ENCODE results near the gene PCSK7. TPM values are rescaled to one million over a fixed set of nuclear protein-coding genes. Genes with fewer than 3 reads are reported as not detected.

The PCSK7 gene
- total RNA-seq, 2 experiments from 2014 or later = 97.6 to 97.9 TPM

DNA sequence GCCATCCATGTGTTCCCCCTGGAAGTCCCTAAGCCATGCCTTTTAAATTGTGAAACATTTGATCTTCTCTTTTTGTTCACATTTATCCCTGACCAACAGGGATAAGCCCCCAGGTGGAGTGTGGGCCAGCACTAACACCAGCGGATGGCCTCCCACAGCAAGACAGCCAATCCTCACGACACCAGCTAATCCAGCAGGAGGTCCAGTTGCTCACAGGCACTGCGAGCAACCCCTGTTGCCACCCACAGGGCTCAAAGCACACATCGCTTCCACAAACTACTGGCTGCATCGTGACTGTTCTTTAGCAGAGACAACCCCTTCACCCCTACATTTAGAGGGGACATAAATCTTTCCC lies 2.0 kb downstream of the PCSK7 start:
- CTCF ChIA-PET = interaction anchor here (0.6 to 4.7 kb wide), 9 partner anchors 11 to 483 kb away, joined by 3 to 27 read pairs (median 5); partner anchors contain the start of genes CEP164, PAFAH1B2 and SIDT2
- no peak for DNase-seq
- peaks cover 35% of the 10 kb centered on the region for H3K36me3 Mint-ChIP-seq (ENCODE audit: low read depth)
- no peaks in the 10 kb centered on the region for H3K27me3 Mint-ChIP-seq (ENCODE audit: low read depth)
- H3K9me3 Mint-ChIP-seq = no peaks in the 10 kb centered on the region
- peak overlapping the region; percentile 99 for H3K27ac Mint-ChIP-seq
- peaks cover 43% of the 10 kb centered on the region for H3K4me1 Mint-ChIP-seq (ENCODE audit: low read depth)
- peak overlapping the region; percentile 95 for H3K4me3 Mint-ChIP-seq
- intact Hi-C loops (cut with micrococcal nuclease) = loop anchor here (1.0 to 5.0 kb wide), 10 partner anchors 52 to 992 kb away; partner anchors contain the start of genes CEP164, PAFAH1B2, SIDT2 and ZPR1

DNA sequence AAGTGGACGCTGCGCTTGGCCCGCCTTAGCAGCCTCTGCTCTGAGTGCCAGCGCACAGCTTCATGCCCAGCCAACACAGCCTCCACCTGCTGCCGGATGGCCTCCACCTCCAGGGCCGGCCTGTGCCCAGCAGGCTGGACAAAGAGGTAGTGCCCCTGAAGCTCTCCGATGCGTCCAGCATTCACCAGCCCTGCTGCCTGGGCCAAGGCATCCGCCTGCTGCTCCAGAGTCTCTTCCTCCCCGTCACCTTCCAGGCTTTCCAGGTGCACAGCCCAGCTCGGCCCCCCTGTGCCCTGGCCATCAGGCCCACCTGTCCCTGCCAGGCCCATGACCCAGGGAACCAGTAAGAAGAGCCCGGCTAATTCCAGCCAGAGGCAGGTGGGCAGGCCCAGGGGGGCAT lies 2.5 kb downstream of the PCSK7 start:
- CTCF ChIA-PET = interaction anchor here (0.6 to 4.7 kb wide), 4 partner anchors 11 to 483 kb away, joined by 3 to 27 read pairs (median 14); partner anchors contain the start of gene SIDT2
- Mint-ChIP-seq H3K27ac (peak overlapping the region; percentile 99), H3K4me3 (peak overlapping the region; percentile 95), H3K9me3 (no peaks in the 10 kb centered on the region), H3K4me1 (ENCODE audit: low read depth) (peaks cover 42% of the 10 kb centered on the region), H3K27me3 (ENCODE audit: low read depth) (no peaks in the 10 kb centered on the region), H3K36me3 (ENCODE audit: low read depth) (peaks cover 40% of the 10 kb centered on the region)
- DNase-seq = no peak
- intact Hi-C loops (cut with micrococcal nuclease) = no loop called here

GRCh38 chr11:117228091-117228490 lies 3.8 kb downstream of the PCSK7 start:
- Mint-ChIP-seq H3K4me3 (no peak overlapping the region), H3K36me3 (ENCODE audit: low read depth) (peaks cover 50% of the 10 kb centered on the region), H3K27ac (peak overlapping the region; percentile 44), H3K4me1 (ENCODE audit: low read depth) (peaks cover 31% of the 10 kb centered on the region), H3K9me3 (no peaks in the 10 kb centered on the region), H3K27me3 (ENCODE audit: low read depth) (no peaks in the 10 kb centered on the region)
- CTCF ChIA-PET = interaction anchor here (0.7 to 4.7 kb wide), 4 partner anchors 9 to 392 kb away, joined by 4 to 27 read pairs (median 18); partner anchors contain the start of genes APOA1 and SIDT2
- no peak for DNase-seq
- intact Hi-C loops (cut with micrococcal nuclease) = no loop called here

DNA sequence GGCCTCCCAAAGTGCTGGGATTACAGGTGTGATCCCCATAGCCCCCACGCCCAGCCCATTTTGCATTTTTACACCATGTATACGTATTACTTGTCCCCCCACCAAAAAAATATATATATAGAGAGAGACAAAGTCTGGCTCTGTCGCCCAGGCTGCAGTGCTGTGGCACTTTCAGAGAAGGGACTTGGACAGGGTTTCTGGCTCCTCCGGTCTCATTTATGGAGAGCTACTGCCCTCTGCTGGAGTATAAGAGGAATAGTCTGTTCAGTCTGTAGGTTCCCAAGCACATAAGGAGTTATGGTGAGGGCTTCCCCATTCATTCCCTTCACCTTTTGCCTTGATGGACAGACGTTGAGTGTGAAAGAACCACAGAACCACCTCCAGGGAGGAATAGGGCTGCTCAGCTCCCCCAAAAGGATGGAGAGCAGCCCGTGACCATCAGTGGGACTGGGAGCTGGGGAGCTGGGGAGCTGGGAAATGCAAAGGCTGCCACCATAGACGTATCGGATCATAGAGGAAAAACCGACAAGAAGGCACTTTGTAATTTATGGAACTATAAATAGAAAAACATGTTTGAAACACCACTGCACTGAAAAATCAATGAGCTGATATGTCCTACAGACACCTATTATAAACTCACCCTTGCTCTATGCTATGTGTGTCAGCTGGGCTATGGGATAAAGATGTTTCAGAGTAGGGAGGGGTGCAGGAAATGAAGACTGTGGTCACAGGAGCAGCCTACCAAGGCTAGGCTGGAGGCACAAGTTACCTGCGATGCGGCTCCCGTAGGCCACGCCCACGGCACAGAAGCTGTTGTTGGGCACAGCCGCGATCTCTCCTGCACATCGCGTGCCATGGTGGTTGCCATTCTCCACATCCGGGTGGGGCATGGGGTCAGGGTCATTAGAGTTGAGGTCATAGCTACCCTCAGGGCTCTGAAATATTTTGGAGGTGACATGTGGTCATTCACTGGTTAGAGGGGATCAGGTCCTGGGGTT lies 5.2 kb downstream of the PCSK7 start:
- Mint-ChIP-seq H3K4me1 (ENCODE audit: low read depth) (peaks cover 31% of the 10 kb centered on the region), H3K27me3 (ENCODE audit: low read depth) (no peaks in the 10 kb centered on the region), H3K9me3 (no peaks in the 10 kb centered on the region), H3K27ac (no peak overlapping the region), H3K36me3 (ENCODE audit: low read depth) (peaks cover 56% of the 10 kb centered on the region), H3K4me3 (no peak overlapping the region)
- peak; percentile 53 for DNase-seq
- intact Hi-C loops (cut with micrococcal nuclease) = loop anchor here (1.0 to 2.0 kb wide), 3 partner anchors 45 to 494 kb away; no protein-coding TSS in a partner anchor
- CTCF ChIA-PET = interaction anchor here (0.6 to 5.6 kb wide), 23 partner anchors 8 to 492 kb away, joined by 3 to 72 read pairs (median 4); partner anchors contain the start of genes APOA1, CEP164, PAFAH1B2 and SIDT2

GRCh38 chr11:117225553-117226170 lies 6.2 kb downstream of the PCSK7 start:
- Mint-ChIP-seq H3K36me3 (ENCODE audit: low read depth) (peaks cover 59% of the 10 kb centered on the region), H3K9me3 (no peaks in the 10 kb centered on the region)
- intact Hi-C loops (cut with micrococcal nuclease) = loop anchor here (1.0 to 2.0 kb wide), 3 partner anchors 44 to 493 kb away; no protein-coding TSS in a partner anchor

DNA sequence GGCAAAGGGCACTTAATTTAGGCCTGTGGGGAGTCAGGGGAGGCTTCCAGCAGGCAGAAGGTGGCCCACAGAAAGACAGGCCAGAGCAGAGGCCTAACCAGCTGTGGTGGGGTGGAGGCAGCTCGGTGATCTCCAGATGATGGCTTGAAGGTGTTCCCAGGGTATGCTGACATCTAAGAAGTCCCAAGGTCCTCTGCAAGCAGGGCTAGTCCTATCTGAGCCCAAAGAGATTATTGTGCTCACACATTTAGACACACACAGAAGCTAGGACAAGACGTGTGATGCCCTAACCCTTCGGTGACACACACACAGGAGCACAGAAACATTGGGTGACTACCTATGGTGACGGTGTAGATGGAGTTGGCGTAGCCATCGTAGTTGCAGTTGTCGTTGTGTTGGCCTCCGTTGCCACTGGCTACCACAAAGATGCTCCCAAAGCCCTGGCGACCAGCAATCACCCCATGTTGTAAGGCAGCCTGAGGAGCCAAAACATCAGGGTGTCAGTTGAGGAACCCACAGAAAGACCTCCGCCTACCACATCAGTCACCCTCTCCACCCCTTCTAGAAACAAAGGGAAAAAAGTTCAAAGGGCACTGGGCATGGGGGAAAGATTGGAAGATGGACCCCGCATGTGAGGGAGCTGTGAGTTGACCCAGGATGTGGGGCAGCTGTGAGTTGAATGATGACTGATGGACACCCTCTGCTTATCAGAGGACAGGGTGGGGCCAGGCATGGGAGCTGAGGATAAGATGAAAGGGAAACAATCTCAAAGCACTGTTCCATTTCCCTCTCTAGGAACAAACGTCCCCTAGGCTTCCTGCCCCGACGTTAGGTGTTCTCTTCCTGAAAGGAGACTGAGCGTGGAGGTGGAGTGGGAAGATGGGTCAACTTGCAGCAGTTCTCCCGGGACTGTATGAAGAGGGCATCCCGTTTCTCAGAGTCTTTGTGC lies 7.9 kb downstream of the PCSK7 start:
- Mint-ChIP-seq H3K27me3 (ENCODE audit: low read depth) (no peaks in the 10 kb centered on the region), H3K9me3 (no peaks in the 10 kb centered on the region), H3K36me3 (ENCODE audit: low read depth) (peaks cover 52% of the 10 kb centered on the region), H3K4me3 (no peak overlapping the region), H3K4me1 (ENCODE audit: low read depth) (peaks cover 15% of the 10 kb centered on the region), H3K27ac (peak overlapping the region; percentile 41)
- intact Hi-C loops (cut with micrococcal nuclease) = no loop called here
- CTCF ChIA-PET = interaction anchor here (1.5 to 5.6 kb wide), 2 partner anchors 13 to 43 kb away, joined by 3 to 72 read pairs; partner anchors contain the start of gene SIDT2
- DNase-seq = no peak

More at GRCh38 chr11:117225553-117226170, 6.2 kb downstream of the PCSK7 start:
- Mint-ChIP-seq H3K27me3 (ENCODE audit: low read depth) (no peaks in the 10 kb centered on the region), H3K27ac (no peak overlapping the region), H3K4me3 (no peak overlapping the region), H3K4me1 (ENCODE audit: low read depth) (peaks cover 31% of the 10 kb centered on the region)
- CTCF ChIA-PET = interaction anchor here (0.6 to 5.6 kb wide), 15 partner anchors 10 to 490 kb away, joined by 3 to 72 read pairs (median 5); partner anchors contain the start of genes APOA1 and SIDT2
- no peak for DNase-seq

DNA sequence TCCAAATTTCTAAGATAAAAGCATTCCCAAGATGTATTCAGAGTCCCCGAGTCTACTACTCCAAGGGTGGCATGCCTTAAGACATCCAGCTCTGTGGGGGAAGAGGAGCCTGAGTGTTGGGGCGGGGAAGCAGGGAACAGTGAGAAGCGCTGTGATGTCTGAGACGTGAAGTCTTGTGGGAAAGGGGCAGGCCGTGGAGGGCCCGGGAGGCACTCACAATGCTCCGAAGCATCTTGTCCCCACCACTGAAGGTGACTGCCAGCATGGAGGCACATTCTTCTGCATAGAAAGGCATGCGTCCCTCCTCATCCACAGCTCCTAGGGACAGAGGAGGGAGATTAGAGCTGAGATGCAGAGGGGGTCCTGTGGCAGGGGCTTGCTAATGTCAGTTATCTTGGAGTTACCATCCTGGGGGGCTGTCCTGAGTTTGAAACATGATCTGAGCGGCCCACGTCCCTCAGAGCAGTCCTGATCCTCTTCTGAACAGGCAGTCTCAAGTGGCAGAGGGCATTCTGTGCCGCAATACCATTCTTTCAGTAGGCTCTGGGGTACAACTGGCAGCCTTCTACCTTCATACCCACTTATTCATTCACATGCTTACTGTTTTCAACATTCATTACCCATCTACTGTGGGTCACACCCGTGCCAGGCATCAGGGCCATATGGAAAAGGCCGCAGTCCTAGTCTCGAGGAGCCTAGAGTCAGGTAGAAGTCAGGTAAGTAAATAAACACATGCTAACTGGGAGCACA lies 8.7 kb downstream of the PCSK7 start:
- Mint-ChIP-seq H3K4me1 (ENCODE audit: low read depth) (peaks cover 9% of the 10 kb centered on the region), H3K9me3 (no peaks in the 10 kb centered on the region), H3K27ac (no peak overlapping the region), H3K36me3 (ENCODE audit: low read depth) (peaks cover 51% of the 10 kb centered on the region), H3K4me3 (no peak overlapping the region), H3K27me3 (ENCODE audit: low read depth) (no peaks in the 10 kb centered on the region)
- no peak for DNase-seq
- CTCF ChIA-PET = interaction anchor here (5.6 kb wide), 1 partner anchor 42 kb away, joined by 72 read pairs; the partner anchor contains the start of gene SIDT2
- intact Hi-C loops (cut with micrococcal nuclease) = no loop called here

DNA sequence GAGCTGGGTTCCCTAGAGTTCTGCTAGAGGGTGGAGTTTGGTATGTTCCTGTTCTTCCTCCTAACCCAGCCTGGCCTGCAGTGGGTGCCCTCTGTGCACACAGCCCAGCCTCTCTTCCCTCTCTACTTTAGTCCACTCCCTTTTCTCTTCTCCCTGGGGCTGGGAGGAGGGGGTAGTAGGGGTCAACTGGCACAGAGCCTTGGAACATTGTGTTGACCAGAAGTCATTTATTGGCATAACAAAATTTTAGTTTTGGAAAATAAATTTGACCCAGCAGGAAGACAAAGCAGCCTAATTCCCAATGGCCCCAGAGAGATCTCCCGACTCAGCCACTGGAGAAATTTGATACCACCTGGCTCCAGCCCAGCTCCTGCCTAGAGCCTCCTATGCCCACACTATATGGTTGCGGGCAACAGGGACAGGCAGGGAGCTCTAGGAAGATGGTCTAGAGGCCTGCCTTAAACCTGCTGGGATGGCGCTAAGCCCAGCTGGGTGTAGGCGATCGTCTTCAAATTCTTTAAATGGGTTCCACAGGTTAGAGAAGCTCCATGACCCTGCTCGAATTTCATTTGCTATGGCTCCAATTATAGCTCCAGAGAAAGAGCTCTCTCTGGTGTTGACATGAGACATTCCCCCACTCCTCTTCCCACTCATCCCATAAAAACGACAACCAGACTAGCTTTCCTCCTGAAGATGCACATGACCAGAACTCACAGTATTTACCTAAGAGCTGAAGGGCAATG lies 9.9 kb downstream of the PCSK7 start:
- no peak for DNase-seq
- intact Hi-C loops (cut with micrococcal nuclease) = no loop called here
- Mint-ChIP-seq H3K4me1 (ENCODE audit: low read depth) (peaks cover 7% of the 10 kb centered on the region), H3K4me3 (no peak overlapping the region), H3K9me3 (no peaks in the 10 kb centered on the region), H3K27me3 (ENCODE audit: low read depth) (no peaks in the 10 kb centered on the region), H3K36me3 (ENCODE audit: low read depth) (peaks cover 58% of the 10 kb centered on the region), H3K27ac (no peak overlapping the region)
- CTCF ChIA-PET = interaction anchor here (5.6 kb wide), 1 partner anchor 41 kb away, joined by 72 read pairs; the partner anchor contains the start of gene SIDT2

- Mint-ChIP-seq H3K4me1 (ENCODE audit: low read depth) (peaks cover 7% of the 10 kb centered on the region), H3K4me3 (no peak overlapping the region), H3K9me3 (no peaks in the 10 kb centered on the region), H3K36me3 (ENCODE audit: low read depth) (peaks cover 55% of the 10 kb centered on the region), H3K27me3 (ENCODE audit: low read depth) (no peaks in the 10 kb centered on the region), H3K27ac (no peak overlapping the region)
- CTCF ChIA-PET = interaction anchor here (4.3 kb wide), 1 partner anchor 8 kb away, joined by 25 read pairs; no protein-coding TSS in a partner anchor
- intact Hi-C loops (cut with micrococcal nuclease) = no loop called here
- no peak for DNase-seq
Observed at GRCh38 chr11:117220999-117221774, 10.7 kb downstream of the PCSK7 start.

DNA sequence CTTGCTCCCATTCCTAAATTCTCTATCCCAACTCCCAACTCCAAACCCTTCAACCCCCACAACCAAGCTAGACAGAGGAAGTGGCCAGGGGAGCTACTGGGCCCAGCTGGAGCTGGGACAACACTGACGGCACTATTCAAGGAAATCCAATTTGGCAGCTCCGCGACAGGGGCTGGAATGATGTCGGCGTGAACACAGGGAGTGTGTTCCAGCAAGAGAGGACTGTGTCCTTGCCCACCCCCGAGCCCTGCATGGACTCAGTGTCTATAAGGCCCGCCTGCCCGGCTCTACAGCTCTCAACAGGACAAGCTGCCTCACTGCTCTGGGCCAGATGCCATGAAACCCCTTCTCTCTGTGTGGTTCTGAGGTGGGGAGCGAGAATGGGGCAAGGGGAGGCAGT lies 11.3 kb downstream of the PCSK7 start:
- DNase-seq = no peak
- H3K4me1 Mint-ChIP-seq (ENCODE audit: low read depth) = peaks cover 7% of the 10 kb centered on the region
- H3K36me3 Mint-ChIP-seq (ENCODE audit: low read depth) = peaks cover 55% of the 10 kb centered on the region
- intact Hi-C loops (cut with micrococcal nuclease) = no loop called here
- H3K9me3 Mint-ChIP-seq = no peaks in the 10 kb centered on the region
- CTCF ChIA-PET = interaction anchor here (4.3 kb wide), 1 partner anchor 9 kb away, joined by 25 read pairs; no protein-coding TSS in a partner anchor
- H3K4me3 Mint-ChIP-seq = no peak overlapping the region
- no peaks in the 10 kb centered on the region for H3K27me3 Mint-ChIP-seq (ENCODE audit: low read depth)
- H3K27ac Mint-ChIP-seq = no peak overlapping the region

All from activated naive CD4-positive, alpha-beta T cell treated with anti-CD3 and anti-CD28 coated beads for 36 hours (primary cell).